Small intestine (tissue), 7 donors: ENCODE measurements around the gene SUN2. TPM values are rescaled to one million over a fixed set of nuclear protein-coding genes. Genes with fewer than 3 reads are reported as not detected.
A peak's percentile ranks its signal among the peaks of the same experiment; 100 is the strongest.

Experiments
- DNase-seq, 2 donors: peaks; one replicate each; pipeline versions ENCODE4 v3.0.0 to v3.0.0-alpha.2; 2013
- FAIRE-seq: peaks from 2 replicates; lab custom pipeline; 2012; peaks lifted over from hg19 to GRCh38; lab: Jason Lieb, UNC
- H3K27ac ChIP-seq, 3 donors: one replicate each; pipeline ENCODE4 v1.5.1; 2013; ENCODE audit warnings: low read length in 2 of 3, mild to moderate bottlenecking in 2 of 3, control low read depth in 1 of 3, inconsistent platforms in 1 of 3, low read depth in 1 of 3, moderate library complexity in 1 of 3
- H3K27me3 ChIP-seq, 3 donors: one replicate each; pipeline ENCODE4 v1.6.1; 2013; ENCODE audit warnings: low read length in 3 of 3, inconsistent platforms in 1 of 3; ENCODE audit not compliant: control insufficient read depth in 3 of 3, insufficient read depth in 3 of 3
- H3K36me3 ChIP-seq, 3 donors: one replicate each; pipeline ENCODE4 v1.6.1; 2013; ENCODE audit warnings: low read length in 3 of 3, inconsistent platforms in 1 of 3, low read depth in 1 of 3, mild to moderate bottlenecking in 1 of 3, moderate library complexity in 1 of 3; ENCODE audit not compliant: control insufficient read depth in 3 of 3, insufficient read depth in 2 of 3
- H3K4me1 ChIP-seq, 3 donors: one replicate each; pipeline ENCODE4 v1.6.1; 2013; ENCODE audit warnings: low read length in 2 of 3, inconsistent platforms in 1 of 3, low read depth in 1 of 3, mild to moderate bottlenecking in 1 of 3, moderate library complexity in 1 of 3; ENCODE audit not compliant: control insufficient read depth in 3 of 3, insufficient read depth in 2 of 3
- H3K4me3 ChIP-seq, 3 donors: one replicate each; pipeline ENCODE4 v1.5.1; 2013; ENCODE audit warnings: low read length in 3 of 3, control low read depth in 1 of 3, inconsistent platforms in 1 of 3, low read depth in 1 of 3, mild to moderate bottlenecking in 1 of 3, moderate library complexity in 1 of 3
- H3K9me3 ChIP-seq, 2 donors: one replicate each; pipeline ENCODE4 v1.6.1; 2013; ENCODE audit warnings: low read depth in 1 of 2, low read length in 1 of 2; ENCODE audit not compliant: control insufficient read depth in 2 of 2, insufficient read depth in 1 of 2
- WGBS, 3 donors: extraction: QIAGEN DNeasy Blood & Tissue Kit; methylation state at CpG; one replicate each; pipeline ENCODE4 v1.1.7; 2013; 5-methylcytosine and 5-hydroxymethylcytosine counted together
- polyA plus RNA-seq, 4 donors: library from polyadenylated mRNA; stranded (reverse) in 3 of 4; unstranded in 1 of 4; fragments of 200-250 nt in 3 of 4; fragments of 120-200 nt in 1 of 4; gene quantifications; one replicate each; pipeline versions ENCODE4 v1.2.1 to v1.2.3, GENCODE V29; 2013
- donor health status: healthy with polysubstance abuse.
- donor health status: control.
- donor health status: control.
- donor health status: Bipolar disorder and iron deficiency.
- donor health status: healthy.

Gene SUN2
- polyA plus RNA-seq, 4 donors, result 19.0 to 94.2 (median 43.4) TPM

DNA sequence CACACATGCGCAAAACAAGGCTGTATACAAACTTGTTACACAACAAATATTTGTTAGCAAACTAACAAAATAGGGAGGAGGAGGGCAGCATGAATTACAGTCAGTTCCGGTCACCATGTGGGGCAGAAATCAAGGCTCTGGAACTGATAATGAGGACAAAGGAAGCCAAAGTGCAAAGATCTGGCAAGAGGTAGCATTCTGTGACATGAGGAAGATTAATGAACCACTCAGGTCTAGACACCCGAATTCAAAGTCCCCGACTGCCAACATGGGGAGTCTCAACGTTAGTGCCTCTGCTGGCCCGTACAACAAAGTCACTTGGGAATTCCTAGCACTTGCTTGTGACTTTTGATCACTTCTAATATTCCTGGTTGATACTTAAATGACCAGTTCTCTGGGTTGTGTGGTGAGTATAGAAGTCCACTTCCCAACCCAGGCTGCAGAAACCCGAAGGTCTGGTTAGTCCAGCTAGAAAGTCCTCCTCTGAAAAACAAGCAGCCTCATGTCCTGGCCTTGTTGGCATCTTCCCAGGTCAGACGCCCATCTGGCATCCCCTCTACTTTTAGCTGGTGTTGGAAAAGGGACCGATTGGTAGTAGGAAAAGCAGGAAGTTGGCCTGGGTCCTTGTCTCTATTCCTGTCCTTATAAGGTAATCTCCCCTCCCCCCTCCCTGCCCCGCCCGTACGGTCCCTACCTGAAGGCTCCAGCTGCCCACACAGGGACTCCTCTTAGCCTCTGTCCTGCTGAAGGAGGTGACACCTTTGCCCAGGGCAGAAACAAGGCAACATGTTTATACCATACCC lies 1.6 kb downstream of the SUN2 start:
- H3K4me1 ChIP-seq, result peaks cover 2 to 24% (median 2%) of the 10 kb centered on the region in 3 donors
- peak overlapping the region; percentile 94 to 98 (median 95) for H3K27ac ChIP-seq
- peaks cover 8 to 47% (median 18%) of the 10 kb centered on the region in 3 donors for H3K36me3 ChIP-seq
- no peaks in the 10 kb centered on the region for H3K9me3 ChIP-seq
- FAIRE-seq (no peak), DNase-seq (peak; percentile 77 to 93)
- H3K4me3 ChIP-seq, result peak overlapping the region; percentile 49 to 89 (median 78)
- H3K27me3 ChIP-seq, result no peaks in the 10 kb centered on the region
- 3 to 14% (median 3%) methylated on average over 12 of the region's 12 CpGs for WGBS, 3 donors

DNA sequence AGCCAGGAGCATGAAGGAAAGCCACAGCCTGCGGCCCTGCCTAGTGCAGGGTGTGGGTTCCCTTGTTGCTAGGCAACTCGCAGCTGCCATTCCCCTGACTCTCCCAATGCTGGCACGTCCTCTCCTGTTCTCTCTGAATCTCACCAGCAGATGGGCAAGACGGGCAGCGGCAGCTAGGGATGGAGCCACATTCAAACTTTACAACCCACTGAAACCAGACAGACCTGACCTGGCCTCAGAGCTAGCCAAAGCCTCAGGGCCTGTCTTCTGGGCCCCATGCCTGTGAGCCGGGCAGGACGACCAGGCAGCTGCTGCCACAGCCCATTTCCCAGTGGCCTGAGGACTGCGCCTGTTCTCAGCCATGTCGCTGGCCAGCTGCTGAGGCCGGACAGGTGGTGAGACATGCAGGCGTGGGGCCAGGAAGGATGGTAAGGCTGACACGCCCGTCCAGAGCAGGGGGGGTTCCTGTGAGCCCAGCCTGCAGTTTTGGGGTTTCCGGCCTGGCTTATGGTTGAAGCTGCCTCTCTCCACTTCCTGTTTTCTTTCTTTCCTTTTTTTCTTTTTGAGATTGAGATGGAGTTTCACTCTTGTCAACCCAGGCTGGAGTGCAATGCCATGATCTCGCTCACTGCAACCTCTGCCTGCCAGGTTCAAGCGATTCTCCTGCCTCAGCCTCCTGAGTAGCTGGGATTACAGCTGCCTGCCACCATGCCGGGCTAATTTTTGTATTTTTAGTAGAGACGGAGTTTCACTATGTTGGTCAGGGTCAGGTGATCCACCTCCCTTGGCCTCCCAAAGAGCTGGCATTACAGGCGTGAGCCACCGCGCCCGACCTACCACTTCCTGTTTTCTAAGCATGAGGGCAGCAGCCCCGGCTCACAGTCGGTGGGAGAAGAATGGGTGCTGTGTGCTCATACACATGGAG lies 4.1 kb downstream of the SUN2 start:
- H3K4me1 ChIP-seq, result peaks cover 0 to 20% (median 2%) of the 10 kb centered on the region in 3 donors
- 55 to 83% (median 65%) methylated on average over 24 of the region's 24 CpGs for WGBS, 3 donors
- DNase-seq (peak in 1 of 2 donors; percentile 55), FAIRE-seq (no peak)
- no peaks in the 10 kb centered on the region for H3K9me3 ChIP-seq
- H3K36me3 ChIP-seq, result peaks cover 11 to 64% (median 24%) of the 10 kb centered on the region in 3 donors
- no peaks in the 10 kb centered on the region for H3K27me3 ChIP-seq
- peak overlapping the region in 1 of 3 donors; percentile 24 for H3K4me3 ChIP-seq
- H3K27ac ChIP-seq, result peak overlapping the region in 2 of 3 donors; percentile 36 to 86

DNA sequence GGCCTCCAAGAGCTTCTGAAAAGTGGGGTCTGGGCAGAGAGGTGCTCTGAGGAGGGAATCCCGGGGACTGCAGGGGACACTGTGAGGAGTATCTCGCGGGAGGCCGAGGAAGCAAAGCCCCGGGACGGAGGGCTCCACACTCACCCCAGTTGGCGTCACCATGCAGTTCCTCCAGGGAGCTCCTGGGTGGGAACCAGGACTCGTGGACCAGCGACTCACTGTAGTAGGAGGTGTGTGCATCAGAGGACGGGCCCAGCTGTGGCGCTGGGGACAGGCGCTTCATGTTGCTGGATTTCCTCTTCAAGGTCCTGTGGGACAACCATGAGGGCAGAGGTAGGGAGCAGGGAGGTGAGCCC lies 4.8 kb downstream of the SUN2 start:
- FAIRE-seq (no peak), DNase-seq (no peak)
- no peak overlapping the region for H3K4me3 ChIP-seq
- peak overlapping the region in 2 of 3 donors; percentile 12 to 55 for H3K27ac ChIP-seq
- H3K36me3 ChIP-seq, result peaks cover 11 to 70% (median 24%) of the 10 kb centered on the region in 3 donors
- H3K4me1 ChIP-seq, result peaks cover 0 to 18% (median 2%) of the 10 kb centered on the region in 3 donors
- no peaks in the 10 kb centered on the region for H3K27me3 ChIP-seq
- H3K9me3 ChIP-seq, result no peaks in the 10 kb centered on the region
- 78 to 92% (median 86%) methylated on average over 12 of the region's 12 CpGs for WGBS, 3 donors

DNA sequence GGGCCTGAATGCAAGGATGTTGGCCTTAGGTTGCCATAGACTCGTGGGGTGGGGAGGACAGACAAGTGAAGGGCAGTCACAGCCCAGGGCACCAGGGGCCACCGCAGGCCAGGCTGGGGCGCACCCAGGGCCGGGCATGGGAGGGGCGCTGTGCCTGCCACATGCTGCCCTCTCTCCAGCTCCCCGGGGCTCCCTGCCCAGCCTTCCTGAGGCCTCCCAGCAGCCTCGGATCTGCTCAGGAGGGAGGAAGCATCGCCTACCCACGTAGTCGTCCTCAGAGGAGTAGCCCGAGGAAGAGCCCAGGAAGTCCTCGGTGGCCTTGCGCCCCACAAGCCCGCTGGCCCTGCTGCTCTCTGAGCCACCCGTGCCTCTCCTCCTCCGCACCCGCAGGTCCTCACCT lies 5.2 kb downstream of the SUN2 start:
- H3K4me1 ChIP-seq, result peaks cover 0 to 18% (median 2%) of the 10 kb centered on the region in 3 donors
- no peak for DNase-seq
- H3K4me3 ChIP-seq, result no peak overlapping the region
- 86 to 90% (median 86%) methylated on average over 16 to 17 of the region's 17 CpGs for WGBS, 3 donors
- H3K27me3 ChIP-seq, result no peaks in the 10 kb centered on the region
- H3K36me3 ChIP-seq, result peaks cover 11 to 74% (median 25%) of the 10 kb centered on the region in 3 donors
- no peaks in the 10 kb centered on the region for H3K9me3 ChIP-seq
- H3K27ac ChIP-seq, result peak overlapping the region in 1 of 3 donors; percentile 55
- no peak for FAIRE-seq

DNA sequence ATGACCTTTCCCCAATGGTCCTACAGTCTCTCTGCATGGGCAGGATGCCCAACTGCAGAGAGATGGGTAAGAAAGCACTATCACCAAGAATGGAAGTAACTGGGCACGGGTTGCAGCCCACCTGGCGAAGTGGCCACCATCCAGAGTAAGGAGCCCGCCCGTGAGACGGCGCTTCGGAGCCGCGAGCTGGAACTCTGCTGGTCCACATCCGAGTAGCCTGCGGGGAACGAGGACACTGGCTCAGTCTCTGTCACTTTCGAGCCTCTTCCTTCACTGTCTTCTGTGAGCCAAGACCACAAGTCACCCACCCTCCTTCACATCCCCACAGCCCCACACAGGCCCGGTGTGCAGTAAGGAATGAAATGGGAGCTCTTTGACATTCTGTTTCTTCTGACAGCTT lies 5.7 kb downstream of the SUN2 start:
- 94 to 98% (median 95%) methylated on average over 14 of the region's 14 CpGs for WGBS, 3 donors
- Histone ChIP-seq H3K36me3 (peaks cover 15 to 79% (median 29%) of the 10 kb centered on the region in 3 donors), H3K27ac (no peak overlapping the region), H3K9me3 (no peaks in the 10 kb centered on the region), H3K4me3 (no peak overlapping the region), H3K4me1 (peaks cover 0 to 18% (median 2%) of the 10 kb centered on the region in 3 donors), H3K27me3 (no peaks in the 10 kb centered on the region)
- DNase-seq (no peak), FAIRE-seq (no peak)

DNA sequence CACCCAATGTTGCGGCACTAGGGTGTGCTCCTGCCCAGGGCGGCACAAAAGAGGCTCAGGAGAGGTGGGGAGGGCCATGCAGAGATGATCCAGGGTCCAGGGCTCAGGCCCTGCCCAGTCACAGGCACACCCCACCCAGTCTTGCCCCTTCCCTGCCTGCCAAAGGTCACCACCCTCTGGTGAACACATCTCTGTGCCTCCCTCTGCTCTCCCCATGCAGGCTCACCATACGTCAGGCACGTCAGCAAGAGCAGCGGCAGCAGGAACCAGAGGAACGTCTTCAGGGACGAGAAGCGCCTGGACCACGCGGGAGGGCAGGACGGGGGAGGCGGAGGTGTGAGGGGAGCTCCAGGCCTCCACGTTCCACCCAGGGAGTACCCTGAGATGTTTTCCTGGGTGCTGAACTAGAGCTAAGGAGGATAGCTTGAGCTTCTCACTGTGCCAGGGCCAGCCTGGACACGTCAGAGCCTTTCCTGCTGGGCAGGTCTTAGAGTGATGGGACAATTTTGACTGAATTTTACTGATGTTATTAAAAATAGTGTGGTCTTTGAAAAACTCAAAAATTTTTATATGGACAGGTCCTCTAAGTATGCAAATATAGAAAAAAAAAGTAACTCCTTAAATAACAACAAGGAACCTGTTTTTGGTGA lies 7.2 kb downstream of the SUN2 start:
- Histone ChIP-seq H3K4me3 (no peak overlapping the region), H3K27me3 (no peaks in the 10 kb centered on the region), H3K9me3 (no peaks in the 10 kb centered on the region), H3K27ac (no peak overlapping the region), H3K36me3 (peaks cover 17 to 93% (median 29%) of the 10 kb centered on the region in 3 donors), H3K4me1 (peaks cover 0 to 4% (median 2%) of the 10 kb centered on the region in 3 donors)
- DNase-seq (no peak), FAIRE-seq (no peak)
- WGBS, 3 donors, result 86 to 89% (median 86%) methylated on average over 14 of the region's 14 CpGs

DNA sequence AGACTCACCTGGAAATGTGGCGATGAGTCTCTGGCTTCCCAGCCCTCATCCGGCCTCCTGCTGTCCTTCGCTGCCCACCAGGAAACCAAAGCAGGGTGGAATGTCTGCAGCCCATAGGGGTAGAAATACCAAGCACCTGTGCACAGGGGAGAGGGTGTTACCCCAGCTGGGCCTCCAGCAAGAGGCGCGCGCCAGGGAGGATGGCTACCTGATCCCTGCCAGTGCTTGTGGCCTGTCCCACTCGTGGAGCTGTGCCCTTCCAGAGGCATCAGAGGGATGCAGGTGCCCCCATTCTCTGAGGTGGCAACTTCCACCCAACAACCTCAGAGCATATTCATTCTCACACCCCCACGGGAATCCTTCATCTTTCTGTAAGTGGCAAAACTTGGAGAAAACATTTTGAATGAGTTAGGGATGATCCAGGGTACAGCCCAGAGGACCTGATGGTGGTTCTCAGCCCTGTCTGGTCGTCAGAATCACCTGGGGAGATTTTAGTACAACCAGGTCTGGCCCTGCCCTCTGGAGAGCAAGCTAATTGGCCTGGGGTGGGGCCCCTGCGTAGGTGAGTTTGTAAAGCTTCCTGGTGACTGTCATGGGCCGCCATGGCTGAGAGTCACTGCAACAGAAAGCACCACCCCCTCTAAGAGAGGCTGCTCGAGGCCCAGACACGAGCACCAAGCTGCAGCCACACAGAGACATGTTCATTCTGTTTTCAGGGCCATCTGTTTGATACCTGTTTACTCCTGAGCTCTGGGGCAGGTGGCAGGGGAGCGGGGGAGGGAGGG lies 9.9 kb downstream of the SUN2 start:
- H3K4me3 ChIP-seq, result no peak overlapping the region
- no peaks in the 10 kb centered on the region for H3K27me3 ChIP-seq
- H3K36me3 ChIP-seq, result peaks cover 32 to 93% (median 47%) of the 10 kb centered on the region in 3 donors
- DNase-seq (peak in 1 of 2 donors; percentile 49), FAIRE-seq (no peak)
- 62 to 83% (median 75%) methylated on average over 14 of the region's 14 CpGs for WGBS, 3 donors
- H3K9me3 ChIP-seq, result no peaks in the 10 kb centered on the region
- H3K27ac ChIP-seq, result no peak overlapping the region
- no peaks in the 10 kb centered on the region for H3K4me1 ChIP-seq
